ENCODE measurements around the gene TPCN1. TPM values are rescaled to one million over a fixed set of nuclear protein-coding genes. Genes with fewer than 3 reads are reported as not detected.
A peak's percentile ranks its signal among the peaks of the same experiment; 100 is the strongest.

The TPCN1 gene
- total RNA-seq, 1 donor from 2014 or later: 39.5 TPM

- TF ChIP-seq, protein P1, sequence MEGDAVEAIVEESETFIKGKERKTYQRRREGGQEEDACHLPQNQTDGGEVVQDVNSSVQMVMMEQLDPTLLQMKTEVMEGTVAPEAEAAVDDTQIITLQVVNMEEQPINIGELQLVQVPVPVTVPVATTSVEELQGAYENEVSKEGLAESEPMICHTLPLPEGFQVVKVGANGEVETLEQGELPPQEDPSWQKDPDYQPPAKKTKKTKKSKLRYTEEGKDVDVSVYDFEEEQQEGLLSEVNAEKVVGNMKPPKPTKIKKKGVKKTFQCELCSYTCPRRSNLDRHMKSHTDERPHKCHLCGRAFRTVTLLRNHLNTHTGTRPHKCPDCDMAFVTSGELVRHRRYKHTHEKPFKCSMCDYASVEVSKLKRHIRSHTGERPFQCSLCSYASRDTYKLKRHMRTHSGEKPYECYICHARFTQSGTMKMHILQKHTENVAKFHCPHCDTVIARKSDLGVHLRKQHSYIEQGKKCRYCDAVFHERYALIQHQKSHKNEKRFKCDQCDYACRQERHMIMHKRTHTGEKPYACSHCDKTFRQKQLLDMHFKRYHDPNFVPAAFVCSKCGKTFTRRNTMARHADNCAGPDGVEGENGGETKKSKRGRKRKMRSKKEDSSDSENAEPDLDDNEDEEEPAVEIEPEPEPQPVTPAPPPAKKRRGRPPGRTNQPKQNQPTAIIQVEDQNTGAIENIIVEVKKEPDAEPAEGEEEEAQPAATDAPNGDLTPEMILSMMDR (IDR thresholded peaks at IDR 0.05): no peak
- no peak for TF ChIP-seq POLR2AphosphoS5 (IDR thresholded peaks at IDR 0.05; ENCODE audit: insufficient read depth in 1 of 2, low read depth in 1 of 2)
- TF ChIP-seq POLR2A (IDR thresholded peaks at IDR 0.05): no peak
- H3K27ac ChIP-seq: no peak overlapping the region
- intact Hi-C loops (cut with DNase I): no loop called here
- H3K27me3 ChIP-seq: no peaks in the 10 kb centered on the region
- H3K4me1 ChIP-seq: peaks cover 18% of the 10 kb centered on the region
- H3K4me3 ChIP-seq: no peak overlapping the region
- peaks cover 0 to 42% of the 10 kb centered on the region in 2 donors for H3K36me3 ChIP-seq
- no peaks in the 10 kb centered on the region for H3K9me3 ChIP-seq
- no peak for DNase-seq (ENCODE audit: extremely low spot score in 2 of 2)
Observed at GRCh38 chr12:113267621-113268020, 46.4 kb downstream of the TPCN1 start.

- Histone ChIP-seq H3K27ac (no peak overlapping the region), H3K36me3 (peaks cover 0 to 45% of the 10 kb centered on the region in 2 donors), H3K27me3 (no peaks in the 10 kb centered on the region), H3K9me3 (no peaks in the 10 kb centered on the region), H3K4me1 (peaks cover 23% of the 10 kb centered on the region), H3K4me3 (no peak overlapping the region)
- intact Hi-C loops (cut with DNase I): no loop called here
- DNase-seq (ENCODE audit: extremely low spot score in 2 of 2): no peak
- TF ChIP-seq, protein P1 (IDR thresholded peaks at IDR 0.05): no peak
- no peak for TF ChIP-seq POLR2AphosphoS5 (IDR thresholded peaks at IDR 0.05; ENCODE audit: insufficient read depth in 1 of 2, low read depth in 1 of 2)
- no peak for TF ChIP-seq POLR2A (IDR thresholded peaks at IDR 0.05)
Observed at GRCh38 chr12:113268136-113268535, 46.9 kb downstream of the TPCN1 start.

DNA sequence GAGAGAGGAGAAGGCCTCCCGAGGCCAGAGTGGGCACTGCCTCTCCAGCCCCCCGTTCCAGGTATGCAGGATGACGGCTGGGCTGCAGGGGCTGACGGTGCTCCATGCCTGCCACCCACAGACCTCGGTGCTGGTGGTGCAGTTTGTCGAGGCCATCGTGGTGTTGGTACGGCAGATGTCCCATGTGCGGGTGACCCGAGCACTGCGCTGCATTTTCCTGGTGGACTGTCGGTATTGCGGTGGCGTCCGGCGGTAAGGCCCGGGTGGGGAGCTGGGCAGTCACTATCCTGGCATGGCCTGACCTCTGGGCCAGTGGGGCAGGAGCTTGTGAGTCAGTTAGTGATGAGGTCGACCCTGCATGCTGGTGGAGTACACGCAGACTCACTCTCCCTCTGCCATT lies 47.4 kb downstream of the TPCN1 start:
- Histone ChIP-seq H3K4me3 (no peak overlapping the region), H3K9me3 (no peaks in the 10 kb centered on the region), H3K36me3 (peaks cover 0 to 47% of the 10 kb centered on the region in 2 donors), H3K27ac (no peak overlapping the region), H3K4me1 (peaks cover 25% of the 10 kb centered on the region), H3K27me3 (no peaks in the 10 kb centered on the region)
- intact Hi-C loops (cut with DNase I): no loop called here
- no peak for TF ChIP-seq POLR2A (IDR thresholded peaks at IDR 0.05)
- DNase-seq (ENCODE audit: extremely low spot score in 2 of 2): no peak

DNA sequence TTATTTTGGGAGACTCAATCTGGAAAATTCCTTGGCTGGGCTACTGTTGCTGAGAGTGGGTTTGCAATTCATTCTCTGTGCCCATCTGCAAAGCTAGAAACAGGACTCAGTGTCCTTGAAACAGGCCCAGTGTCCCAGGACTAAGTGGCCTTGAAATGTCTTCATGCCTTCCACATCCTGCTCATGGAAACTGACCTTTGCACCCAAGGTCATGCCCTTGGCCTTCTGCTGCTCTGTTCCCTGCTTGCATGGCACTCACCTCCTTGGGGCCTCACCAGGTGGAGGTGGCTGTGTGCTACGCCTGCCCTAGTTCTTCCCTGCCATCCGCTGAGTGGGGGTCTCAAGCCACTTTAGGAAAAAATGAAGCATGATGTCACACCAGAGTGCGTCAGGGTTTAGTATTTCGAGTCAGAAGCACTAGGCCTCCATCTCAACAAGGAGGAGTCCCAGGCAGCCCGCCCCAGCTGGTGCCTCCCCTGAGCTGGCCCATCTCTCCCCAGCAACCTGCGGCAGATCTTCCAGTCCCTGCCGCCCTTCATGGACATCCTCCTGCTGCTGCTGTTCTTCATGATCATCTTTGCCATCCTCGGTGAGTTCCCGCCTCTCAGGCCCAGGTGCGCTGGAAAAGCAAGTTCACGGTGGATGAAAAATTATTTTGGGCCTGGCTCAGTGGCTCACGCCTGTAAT lies 48.1 kb downstream of the TPCN1 start:
- peaks cover 25% of the 10 kb centered on the region for H3K4me1 ChIP-seq
- H3K4me3 ChIP-seq: no peak overlapping the region
- intact Hi-C loops (cut with DNase I): no loop called here
- H3K27me3 ChIP-seq: no peaks in the 10 kb centered on the region
- H3K9me3 ChIP-seq: no peaks in the 10 kb centered on the region
- H3K27ac ChIP-seq: no peak overlapping the region
- no peak for DNase-seq (ENCODE audit: extremely low spot score in 2 of 2)
- H3K36me3 ChIP-seq: peaks cover 0 to 53% of the 10 kb centered on the region in 2 donors
- no peak for TF ChIP-seq POLR2AphosphoS5 (IDR thresholded peaks at IDR 0.05; ENCODE audit: insufficient read depth in 1 of 2, low read depth in 1 of 2)
- no peak for TF ChIP-seq POLR2A (IDR thresholded peaks at IDR 0.05)
- TF ChIP-seq, protein P1 (IDR thresholded peaks at IDR 0.05): no peak

GRCh38 chr12:113270709-113271009 lies 49.4 kb downstream of the TPCN1 start:
- H3K9me3 ChIP-seq: no peaks in the 10 kb centered on the region
- peaks cover 0 to 55% of the 10 kb centered on the region in 2 donors for H3K36me3 ChIP-seq
- intact Hi-C loops (cut with DNase I): loop anchor here (5.0 kb wide), 1 partner anchor 67 kb away; the partner anchor contains the start of gene SLC8B1
- no peak overlapping the region for H3K4me3 ChIP-seq
- peaks cover 25% of the 10 kb centered on the region for H3K4me1 ChIP-seq
- no peaks in the 10 kb centered on the region for H3K27me3 ChIP-seq
- no peak for DNase-seq (ENCODE audit: extremely low spot score in 2 of 2)
- peak overlapping the region; percentile 84 for H3K27ac ChIP-seq
- TF ChIP-seq POLR2AphosphoS5 (IDR thresholded peaks at IDR 0.05; ENCODE audit: insufficient read depth in 1 of 2, low read depth in 1 of 2): no peak
- TF ChIP-seq, protein P1 (IDR thresholded peaks at IDR 0.05): no peak
- TF ChIP-seq POLR2A (IDR thresholded peaks at IDR 0.05): no peak
